Endothelial cell of umbilical vein (primary cell): ENCODE results near the gene ELOVL2. TPM values are rescaled to one million over a fixed set of nuclear protein-coding genes. Genes with fewer than 3 reads are reported as not detected.

Experiments
- BruUV-seq: library from RNA; stranded (reverse); fragments of 400-500 nt; replicated peaks from 2 replicates; lab custom pipeline; 2021; lab: Mats Ljungman, UMichigan
- CTCF ChIA-PET: fragments of 300-600, 350-600 bp; sonication (Branson Sonifier 250); formaldehyde crosslinking; loops from one replicate; lab custom pipeline; 2021; ENCODE audit warnings: antibody characterized with exemption, inconsistent platforms; lab: Charles Lee
- POLR2A ChIA-PET: fragments of 300-600, 350-600 bp; sonication (Branson Sonifier 250); formaldehyde crosslinking; loops from one replicate; lab custom pipeline; 2021; ENCODE audit warnings: antibody characterized with exemption, inconsistent platforms; lab: Charles Lee
- DNase-seq: peaks from one replicate; pipeline ENCODE4 v3.0.0-alpha.2; 2011; ENCODE audit warnings: low read depth, low spot score
- FAIRE-seq: peaks from 2 replicates; lab custom pipeline; 2011; peaks lifted over from hg19 to GRCh38; lab: Jason Lieb, UNC
- H2AFZ ChIP-seq: 2 replicates; pipeline ENCODE4 v1.6.0; 2012; ENCODE audit warnings: low read depth, low read length, control low read depth, inconsistent platforms
- H3K27ac ChIP-seq: 2 replicates; pipeline ENCODE4 v1.5.1; 2011; ENCODE audit warnings: low read depth, mild to moderate bottlenecking, control low read depth, low read length, moderate library complexity; ENCODE audit not compliant: insufficient read depth
- H3K27me3 ChIP-seq, 2 experiments: 2 replicates each; pipeline versions ENCODE4 v1.6.0 to v1.6.1; 2011; ENCODE audit warnings: low read length in 2 of 2, mixed read lengths in 1 of 2; ENCODE audit not compliant: control insufficient read depth in 2 of 2, insufficient read depth in 2 of 2
- H3K36me3 ChIP-seq, 2 experiments: 2 replicates in 1 of 2; 3 replicates in 1 of 2; pipeline ENCODE4 v1.5.1; 2011; ENCODE audit warnings: low read length in 2 of 2, mild to moderate bottlenecking in 1 of 2, moderate library complexity in 1 of 2; ENCODE audit not compliant: control insufficient read depth in 2 of 2, insufficient read depth in 2 of 2; ENCODE audit errors: extremely low read depth in 1 of 2
- H3K4me1 ChIP-seq: 3 replicates; pipeline ENCODE4 v1.5.1; 2011; ENCODE audit warnings: mild to moderate bottlenecking, low read length; ENCODE audit not compliant: control insufficient read depth, insufficient read depth; ENCODE audit errors: extremely low read depth
- H3K4me2 ChIP-seq: 2 replicates; pipeline ENCODE4 v1.6.1; 2011; ENCODE audit warnings: low read length, control low read depth, mixed read lengths; ENCODE audit not compliant: insufficient read depth
- H3K4me3 ChIP-seq, 3 experiments: fragments of 200-600 bp in 1 of 3; sonication (generic), shearing (Covaris generic) in 1 of 3; replicated peaks in 1 of 3; 2 replicates each; pipeline ENCODE4 v1.5.1; 2011 to 2016; ENCODE audit warnings: control low read depth in 3 of 3, low read length in 3 of 3, mild to moderate bottlenecking in 2 of 3, inconsistent platforms in 1 of 3, low read depth in 1 of 3, moderate library complexity in 1 of 3; ENCODE audit not compliant: insufficient read depth in 1 of 3
- H3K79me2 ChIP-seq: 2 replicates; pipeline ENCODE4 v1.6.0; 2012; ENCODE audit warnings: low read length, inconsistent platforms; ENCODE audit not compliant: control insufficient read depth, insufficient read depth
- H3K9ac ChIP-seq: replicated peaks from 2 replicates; pipeline ENCODE3; 2011; ENCODE audit warnings: low read length, control low read depth; ENCODE audit not compliant: insufficient read depth; ENCODE audit errors: extremely low read depth
- H3K9me1 ChIP-seq: replicated peaks from 3 replicates; pipeline ENCODE4 v1.6.0; 2011; ENCODE audit warnings: mild to moderate bottlenecking, low read length; ENCODE audit not compliant: control insufficient read depth, insufficient read depth; ENCODE audit errors: extremely low read depth
- H3K9me3 ChIP-seq: replicated peaks from 2 replicates; pipeline ENCODE4 v1.5.1; 2012; ENCODE audit warnings: low read length, inconsistent platforms; ENCODE audit not compliant: control insufficient read depth, insufficient read depth
- H4K20me1 ChIP-seq: replicated peaks from 2 replicates; pipeline ENCODE3; 2011; ENCODE audit warnings: mild to moderate bottlenecking, low read length; ENCODE audit not compliant: control insufficient read depth, insufficient read depth; ENCODE audit errors: extremely low read depth
- CTCF ChIP-seq, 2 donors: IDR thresholded peaks; 1 replicate in 1 of 2; 2 replicates in 1 of 2; pipeline ENCODE4 v1.5.1; 2011; ENCODE audit warnings: low read length in 2 of 2, mild to moderate bottlenecking in 2 of 2, moderate library complexity in 2 of 2, control low read depth in 1 of 2, inconsistent platforms in 1 of 2, low read depth in 1 of 2; ENCODE audit not compliant: insufficient read depth in 1 of 2; ENCODE audit errors: extremely low read depth in 1 of 2
- EZH2 ChIP-seq: IDR thresholded peaks from 2 replicates; pipeline ENCODE4 v1.6.1; 2012; ENCODE audit warnings: borderline replicate concordance, low read depth, mild to moderate bottlenecking, moderate library complexity, low read length, inconsistent platforms; ENCODE audit not compliant: severe bottlenecking
- FOS ChIP-seq: IDR thresholded peaks from 2 replicates; pipeline ENCODE4 v1.6.1; 2011; ENCODE audit warnings: mild to moderate bottlenecking, low read length, moderate library complexity, borderline replicate concordance; ENCODE audit not compliant: insufficient read depth
- GATA2 ChIP-seq: IDR thresholded peaks from 2 replicates; pipeline ENCODE4 v1.7.0; 2011; ENCODE audit warnings: low read depth, mild to moderate bottlenecking, moderate library complexity, mixed read lengths, low read length; ENCODE audit not compliant: insufficient read length, insufficient read depth
- JUN ChIP-seq: IDR thresholded peaks from 2 replicates; pipeline ENCODE4 v1.6.1; 2011; ENCODE audit warnings: borderline replicate concordance, low read depth; ENCODE audit not compliant: insufficient read length, insufficient read depth
- MAX ChIP-seq: IDR thresholded peaks from 2 replicates; pipeline ENCODE4 v1.6.1; 2011; ENCODE audit not compliant: insufficient read depth, insufficient read length
- MYC ChIP-seq: IDR thresholded peaks from one replicate; pipeline ENCODE4 v1.6.1; 2011; ENCODE audit warnings: mild to moderate bottlenecking, low read depth, low read length
- POLR2A ChIP-seq: IDR thresholded peaks from 2 replicates; pipeline ENCODE4 v1.6.1; 2012; ENCODE audit warnings: low read depth, mild to moderate bottlenecking, control low read depth, low read length
- POLR2AphosphoS5 ChIP-seq: IDR thresholded peaks from 2 replicates; pipeline ENCODE4 v1.6.1; 2012; ENCODE audit warnings: low read depth, mild to moderate bottlenecking, control low read depth, low read length, moderate library complexity; ENCODE audit not compliant: insufficient read depth
- dilution Hi-C: fragments of 300-500 bp; cut with MboI; formaldehyde crosslinking; loops from one replicate; pipeline ENCODE4 v1.15.0; 2019; ENCODE audit warnings: low sequenced_read_pairs; ENCODE audit not compliant: extremely low pct_ligation_motif_present
- intact Hi-C: fragments of 100-400 bp; cut with micrococcal nuclease; formaldehyde crosslinking; loops from one replicate; pipeline ENCODE4 v1.10.0; 2022
- polyA plus RNA-seq, 4 experiments: library from polyadenylated mRNA; depleted of rRNA in 3 of 4; stranded (reverse) in 3 of 4; unstranded in 1 of 4; fragments of >200 nt; gene quantifications; 2 replicates each; pipeline versions ENCODE4 v1.2.1 to v1.2.3, GENCODE V29; 2011 to 2012; ENCODE audit warnings: missing spikeins in 1 of 4
- total RNA-seq: library from RNA; stranded (reverse); gene quantifications from 2 replicates; pipeline ENCODE4 v1.2.3, GENCODE V29; 2021

The ELOVL2 gene
- total and polyA plus RNA-seq, 2 donors (not counting 3 experiments of a cell fraction or from before 2014, with no cell fraction given): not detected

DNA sequence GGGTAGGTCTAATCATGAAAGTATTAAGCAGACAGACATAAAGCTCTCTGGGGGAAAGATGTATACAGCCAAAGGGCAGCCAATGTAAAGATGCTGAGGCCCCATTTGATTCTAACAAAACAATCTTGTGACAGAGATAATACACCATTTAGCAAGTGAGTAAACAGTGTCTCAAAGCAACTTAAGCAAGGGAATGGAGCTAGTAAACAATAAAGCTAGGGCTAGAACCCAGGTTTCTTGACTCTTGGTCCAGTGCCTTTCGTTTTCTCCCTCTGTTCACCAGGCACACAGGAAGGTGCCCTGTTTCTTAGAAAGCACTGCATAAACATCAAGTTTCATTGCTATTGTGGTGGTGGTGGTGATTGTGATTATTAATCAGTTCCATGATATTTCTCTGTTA is 5.1 kb downstream of the ELOVL2 start:
- ChIA-PET CTCF (interaction anchor here (0.7 to 2.5 kb wide), 4 partner anchors 9 to 85 kb away, joined by 3 to 9 read pairs (median 4); no protein-coding TSS in a partner anchor), POLR2A (no interaction called here)
- no peak for FAIRE-seq
- H3K27ac ChIP-seq: no peak overlapping the region
- no peak overlapping the region for H3K4me2 ChIP-seq
- H3K4me3 ChIP-seq: no peak overlapping the region
- no peaks in the 10 kb centered on the region for H3K9me1 ChIP-seq
- H3K9ac ChIP-seq: no peak overlapping the region
- peaks cover 32 to 65% of the 10 kb centered on the region in 2 experiments for H3K27me3 ChIP-seq
- H3K79me2 ChIP-seq: no peaks in the 10 kb centered on the region
- dilution Hi-C loops (no loop called here), intact Hi-C loops (no loop called here)
- TF ChIP-seq POLR2A: no peak
- TF ChIP-seq MYC: no peak
- no peak for TF ChIP-seq JUN
- no peak for TF ChIP-seq EZH2
- no peak for TF ChIP-seq FOS
- no peak for TF ChIP-seq MAX
- no peak for TF ChIP-seq CTCF (IDR thresholded peaks at IDR 0.05; ENCODE audit: extremely low read depth in 1 of 2, insufficient read depth in 1 of 2, low read depth in 1 of 2, low read length in 2 of 2)
- TF ChIP-seq GATA2: no peak
- no peak for TF ChIP-seq POLR2AphosphoS5
- H2AFZ ChIP-seq: no peak overlapping the region
- H4K20me1 ChIP-seq: no peaks in the 10 kb centered on the region
- DNase-seq: no peak
- H3K4me1 ChIP-seq: no peaks in the 10 kb centered on the region
- no peaks in the 10 kb centered on the region for H3K9me3 ChIP-seq
- BruUV-seq: no TSS peak
- H3K36me3 ChIP-seq: no peaks in the 10 kb centered on the region
